Ovary (tissue), 9 donors: ENCODE measurements around the gene FLYWCH2. TPM values are rescaled to one million over a fixed set of nuclear protein-coding genes. Genes with fewer than 3 reads are reported as not detected.

Source experiments
- DNase-seq, 5 donors: peaks; one replicate each; pipeline ENCODE4 v3.0.0-alpha.2; 2019 to 2020
- H3K27ac ChIP-seq, 2 donors: fragments of 200-600 bp; one replicate each; pipeline versions ENCODE4 v1.5.1 to v1.8.0; 2019 to 2022
- H3K27me3 ChIP-seq: fragments of 200-600 bp; one replicate; pipeline ENCODE4 v1.8.0; 2022
- H3K36me3 ChIP-seq: fragments of 200-600 bp; sonication (generic); one replicate; pipeline ENCODE4 v1.5.1; 2019
- H3K4me1 ChIP-seq: one replicate; pipeline ENCODE4 v1.8.1; 2013; ENCODE audit warnings: mild to moderate bottlenecking, moderate library complexity; ENCODE audit not compliant: insufficient read depth
- H3K4me3 ChIP-seq: fragments of 200-600 bp; sonication (generic); one replicate; pipeline ENCODE4 v1.5.1; 2017
- H3K9me3 ChIP-seq, 2 donors: fragments of 200-600 bp in 1 of 2; sonication (generic) in 1 of 2; one replicate each; pipeline versions ENCODE4 v1.5.1 to v1.8.1; 2013 to 2019; ENCODE audit warnings: mild to moderate bottlenecking in 1 of 2, moderate library complexity in 1 of 2
- CTCF ChIP-seq, 3 donors: fragments of 450-650 bp in 2 of 3; fragments of 200-600 bp in 1 of 3; IDR thresholded peaks; one replicate each; pipeline versions ENCODE4 v1.5.1 to v1.8.0; 2016 to 2022; ENCODE audit warnings: antibody characterized with exemption in 3 of 3, mild to moderate bottlenecking in 1 of 3
- EP300 ChIP-seq: sonication (generic); formaldehyde crosslinking; IDR thresholded peaks from one replicate; pipeline ENCODE4 v1.6.1; 2017; ENCODE audit warnings: antibody characterized with exemption
- POLR2A ChIP-seq: fragments of 450-650 bp; IDR thresholded peaks from one replicate; pipeline ENCODE4 v1.6.1; 2017; ENCODE audit warnings: antibody characterized with exemption, mild to moderate bottlenecking, moderate library complexity
- WGBS, 3 donors: extraction: QIAGEN DNeasy Blood & Tissue Kit in 1 of 3; methylation state at CpG; one replicate each; pipeline versions ENCODE4 v1.1.5 to v1.1.7; 2013 to 2017; 5-methylcytosine and 5-hydroxymethylcytosine counted together
- intact Hi-C, 4 donors: fragments of 100-400 bp; cut with DNase I; formaldehyde crosslinking; loops; one replicate each; pipeline versions ENCODE4 v1.11.0 to v1.15.1; 2022 to 2023
- polyA plus RNA-seq, 2 donors: library from polyadenylated mRNA; stranded (reverse); fragments of 200-250 nt in 1 of 2; fragments of 350-450 nt in 1 of 2; fragmentation: Illumina TruSeq in 1 of 2; extraction: RNeasy Lipid Tissue Mini Kit (QIAGEN cat#74804) in 1 of 2; gene quantifications; one replicate each; pipeline ENCODE4 v1.2.3, GENCODE V29; 2013 to 2014
- total RNA-seq, 7 donors: library from RNA; depleted of rRNA in 2 of 7; stranded (reverse); fragments of >200 nt in 2 of 7; fragmentation: NEBNext Ultra II Directional in 3 of 7; extraction: Animal tissue kit (Norgen Biotek cat#: 25700) in 3 of 7; gene quantifications; one replicate each; pipeline versions ENCODE4 v1.1.0 to v1.2.4, GENCODE V29; 2016 to 2023
- donor health status: DM: no; HTN: no; CAD: no; lungs with moderate emphysema.
- donor health status: DM: no; HTN: no; CAD: no.
- donor health status: Bipolar disorder and iron deficiency.
- donor health status: DM: yes; HTN: yes; CAD: no.
- donor health status: DM: no; HTN: no; CAD: no.
- donor health status: DM: yes; HTN: yes; CAD: no.

FLYWCH2 gene
- total and polyA plus RNA-seq, 9 donors = 3.0 to 50.9 (median 30.6) TPM

GRCh38 chr16:2836646-2837508, 46.1 kb upstream of the FLYWCH2 start:
- Histone ChIP-seq H3K4me3 (no peak overlapping the region), H3K27me3 (no peaks in the 10 kb centered on the region), H3K27ac (no peak overlapping the region), H3K4me1 (peaks cover 2% of the 10 kb centered on the region), H3K9me3 (no peaks in the 10 kb centered on the region), H3K36me3 (no peaks in the 10 kb centered on the region)
- DNase-seq = no peak
- intact Hi-C loops = no loop called here
- no peak for TF ChIP-seq CTCF (IDR thresholded peaks at IDR 0.05)
- TF ChIP-seq POLR2A = no peak
- TF ChIP-seq EP300 = no peak
- WGBS, 3 donors = 46 to 53% (median 50%) methylated on average over 13 of the region's 13 CpGs

GRCh38 chr16:2838928-2839327, 44.1 kb upstream of the FLYWCH2 start:
- Histone ChIP-seq H3K4me3 (no peak overlapping the region), H3K27ac (no peak overlapping the region), H3K36me3 (no peaks in the 10 kb centered on the region), H3K4me1 (peaks cover 11% of the 10 kb centered on the region), H3K9me3 (peaks cover 0 to 6% of the 10 kb centered on the region in 2 donors), H3K27me3 (no peaks in the 10 kb centered on the region)
- intact Hi-C loops = no loop called here
- WGBS, 3 donors = 3 to 4% (median 4%) methylated on average over 12 of the region's 12 CpGs
- TF ChIP-seq POLR2A (no peak), EP300 (no peak), CTCF (IDR thresholded peaks at IDR 0.05) (peak in 2 of 3 donors; percentile 30 to 42)
- DNase-seq = peak in 1 of 5 donors; percentile 53

GRCh38 chr16:2839650-2840450, 43.2 kb upstream of the FLYWCH2 start:
- WGBS, 3 donors = 85 to 89% (median 88%) methylated on average over 15 of the region's 15 CpGs
- Histone ChIP-seq H3K4me3 (no peak overlapping the region), H3K27me3 (no peaks in the 10 kb centered on the region), H3K4me1 (peaks cover 11% of the 10 kb centered on the region), H3K9me3 (peaks cover 0 to 6% of the 10 kb centered on the region in 2 donors), H3K27ac (no peak overlapping the region), H3K36me3 (no peaks in the 10 kb centered on the region)
- no peak for TF ChIP-seq POLR2A
- TF ChIP-seq EP300 = no peak
- no peak for TF ChIP-seq CTCF (IDR thresholded peaks at IDR 0.05)
- DNase-seq = no peak
- intact Hi-C loops = no loop called here

GRCh38 chr16:2840914-2841313, 42.1 kb upstream of the FLYWCH2 start:
- Histone ChIP-seq H3K9me3 (peaks cover 0 to 6% of the 10 kb centered on the region in 2 donors), H3K4me1 (peaks cover 11% of the 10 kb centered on the region), H3K27me3 (no peaks in the 10 kb centered on the region), H3K36me3 (no peaks in the 10 kb centered on the region), H3K27ac (no peak overlapping the region), H3K4me3 (no peak overlapping the region)
- DNase-seq = no peak
- WGBS, 3 donors = 82 to 86% (median 83%) methylated on average over 11 to 12 of the region's 12 CpGs
- intact Hi-C loops = no loop called here
- no peak for TF ChIP-seq POLR2A
- TF ChIP-seq CTCF (IDR thresholded peaks at IDR 0.05) = no peak
